A673 (cell line): ENCODE data around the gene MAML3.

ENCODE experiments used
- EZH2 ChIP-seq: fragments of 200-600 bp; sonication (generic); IDR thresholded peaks from 2 replicates; pipeline ENCODE4 v1.6.1; 2017; ENCODE audit warnings: borderline replicate concordance, low read depth, mild to moderate bottlenecking, mixed read lengths, antibody characterized with exemption, low read length; ENCODE audit not compliant: poor library complexity, severe bottlenecking
- TF ChIP-seq, protein P1 (sequence below): fragments of 300-800, 200-600 bp; sonication (generic); conservative IDR thresholded peaks from 2 replicates; pipeline ENCODE4 v1.5.1; 2017; ENCODE audit warnings: low read depth, mild to moderate bottlenecking, antibody characterized with exemption, low read length, moderate library complexity, mixed read lengths

DNA sequence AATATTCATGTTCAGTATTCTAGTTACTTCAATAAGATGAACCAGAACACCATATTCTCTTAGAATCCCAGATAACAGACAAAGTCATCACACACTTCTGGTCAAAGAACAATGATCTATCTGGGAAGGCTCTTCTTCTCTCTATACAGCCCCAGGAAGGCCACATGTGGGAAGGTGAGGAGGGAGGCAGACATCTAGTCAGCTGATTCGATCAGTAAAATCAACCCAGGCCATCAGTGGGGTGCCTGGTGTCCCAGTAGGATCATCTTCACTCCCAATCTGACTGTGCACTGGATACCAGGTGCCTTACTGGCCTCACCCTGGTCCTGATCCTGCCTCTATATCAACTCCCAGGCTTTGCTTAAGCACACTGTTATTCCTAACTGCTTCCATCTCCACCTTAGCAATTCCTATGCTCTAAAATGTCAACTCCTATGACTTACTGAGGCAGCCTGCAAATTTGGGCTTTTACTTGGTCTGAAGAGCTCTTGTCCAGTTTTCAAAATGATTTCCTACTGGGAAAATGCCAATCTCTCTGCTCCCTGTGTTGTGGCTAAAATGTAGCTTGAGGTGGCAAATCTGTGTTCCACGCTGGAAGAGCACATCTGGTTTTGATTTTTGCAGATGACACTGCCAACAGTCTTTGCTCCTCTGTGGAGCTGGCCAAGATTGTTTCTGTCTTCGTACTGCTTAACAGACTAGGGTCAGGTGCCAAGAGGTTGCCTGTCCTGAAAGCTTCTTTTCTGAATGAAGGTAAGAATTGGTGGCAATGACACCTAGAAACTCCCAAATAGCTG, 359.6 kb downstream of the MAML3 start:
- TF ChIP-seq, protein P1, sequence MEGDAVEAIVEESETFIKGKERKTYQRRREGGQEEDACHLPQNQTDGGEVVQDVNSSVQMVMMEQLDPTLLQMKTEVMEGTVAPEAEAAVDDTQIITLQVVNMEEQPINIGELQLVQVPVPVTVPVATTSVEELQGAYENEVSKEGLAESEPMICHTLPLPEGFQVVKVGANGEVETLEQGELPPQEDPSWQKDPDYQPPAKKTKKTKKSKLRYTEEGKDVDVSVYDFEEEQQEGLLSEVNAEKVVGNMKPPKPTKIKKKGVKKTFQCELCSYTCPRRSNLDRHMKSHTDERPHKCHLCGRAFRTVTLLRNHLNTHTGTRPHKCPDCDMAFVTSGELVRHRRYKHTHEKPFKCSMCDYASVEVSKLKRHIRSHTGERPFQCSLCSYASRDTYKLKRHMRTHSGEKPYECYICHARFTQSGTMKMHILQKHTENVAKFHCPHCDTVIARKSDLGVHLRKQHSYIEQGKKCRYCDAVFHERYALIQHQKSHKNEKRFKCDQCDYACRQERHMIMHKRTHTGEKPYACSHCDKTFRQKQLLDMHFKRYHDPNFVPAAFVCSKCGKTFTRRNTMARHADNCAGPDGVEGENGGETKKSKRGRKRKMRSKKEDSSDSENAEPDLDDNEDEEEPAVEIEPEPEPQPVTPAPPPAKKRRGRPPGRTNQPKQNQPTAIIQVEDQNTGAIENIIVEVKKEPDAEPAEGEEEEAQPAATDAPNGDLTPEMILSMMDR = no peak
- TF ChIP-seq EZH2 = no peak
